Measurements from ENCODE around the gene NPLOC4.

NPLOC4 gene

DNA sequence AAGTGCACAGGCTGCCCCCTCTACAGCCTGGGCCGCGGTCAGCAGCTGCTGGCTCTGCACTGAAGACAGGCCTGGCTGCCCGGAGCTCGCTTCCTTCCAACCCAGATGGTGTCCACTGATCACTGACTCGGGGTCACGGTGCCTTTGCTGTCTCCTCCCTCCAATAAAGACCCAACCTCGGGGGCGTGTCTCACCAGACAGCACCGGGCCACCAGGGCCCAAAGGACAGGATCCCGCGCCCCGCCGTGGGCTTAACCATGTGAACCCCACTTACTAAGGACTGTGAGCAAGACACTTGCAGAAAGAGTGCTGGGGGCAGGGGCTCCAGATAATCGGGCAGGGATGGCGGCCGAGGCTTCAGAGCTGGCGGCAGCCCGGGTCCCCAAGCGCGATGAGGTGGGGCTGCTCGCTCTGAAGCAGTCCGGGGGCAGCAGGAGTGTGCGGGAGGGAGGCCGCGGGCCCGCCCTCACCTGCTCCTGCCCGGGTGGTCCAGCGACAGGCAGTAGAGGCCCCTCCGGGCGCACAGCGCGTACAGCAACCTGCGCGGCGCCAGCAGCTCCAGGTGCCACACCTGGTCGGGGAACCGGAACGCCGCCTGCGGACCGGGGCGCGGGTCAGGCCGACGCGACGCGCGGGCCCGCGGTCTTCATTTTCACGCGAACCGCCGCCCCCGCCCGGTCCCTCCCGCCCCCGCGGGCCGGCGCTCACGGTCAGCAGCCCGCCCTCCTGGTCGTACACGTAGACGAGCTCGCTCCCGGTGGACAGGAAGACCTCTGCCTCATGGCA lies 85.3 kb downstream of the NPLOC4 start:
- H3K27ac ChIP-seq (ENCODE audit: low read depth in 2 of 2, low read length in 2 of 2) = peak overlapping the region; percentile 38 to 91

DNA sequence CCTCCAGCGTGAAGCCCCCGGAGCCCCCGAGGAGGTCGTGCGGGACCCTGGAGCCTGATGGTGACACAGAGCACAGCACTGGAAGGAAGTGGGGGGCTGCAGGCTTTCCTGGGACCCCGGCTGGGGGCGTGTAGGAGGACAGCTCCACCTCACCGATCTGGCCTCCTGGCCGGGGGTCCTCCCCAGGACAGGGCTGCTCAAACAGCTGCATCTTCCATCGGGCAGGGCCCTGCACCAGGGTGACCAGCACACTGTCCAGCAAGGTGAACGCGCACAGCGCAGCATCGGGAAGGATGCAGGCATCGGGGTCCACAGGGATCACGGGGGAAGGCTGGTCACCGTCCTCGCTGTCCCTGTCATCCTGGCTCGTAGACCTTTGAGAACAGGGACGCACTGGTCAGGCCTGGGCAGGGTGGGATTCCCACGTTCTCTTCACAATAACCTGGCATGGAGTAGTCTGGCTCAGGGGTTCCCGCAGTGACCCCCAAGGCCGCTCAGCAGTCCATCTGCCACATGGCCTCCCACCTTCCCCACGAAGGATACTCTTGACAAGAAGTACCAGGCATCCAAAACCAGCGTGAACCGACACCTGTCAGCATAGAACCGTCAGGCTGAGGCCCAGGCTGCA lies 86.0 kb downstream of the NPLOC4 start:
- Histone ChIP-seq H3K36me3 (ENCODE audit: control insufficient read depth in 2 of 2, insufficient read depth in 2 of 2, low read length in 2 of 2) (peaks cover 16 to 24% of the 10 kb centered on the region in 2 donors), H3K27ac (ENCODE audit: low read depth in 2 of 2, low read length in 2 of 2) (no peak overlapping the region), H3K4me1 (ENCODE audit: control insufficient read depth in 2 of 2, insufficient read depth in 2 of 2, low read length in 2 of 2) (peaks cover 20 to 21% of the 10 kb centered on the region in 2 donors), H3K9ac (ENCODE audit: low read depth in 1 of 2, low read length in 2 of 2) (peak overlapping the region; percentile 38 to 72), H3K27me3 (ENCODE audit: control insufficient read depth in 2 of 2, insufficient read depth in 2 of 2, low read length in 2 of 2) (no peaks in the 10 kb centered on the region), H3K4me3 (ENCODE audit: low read length in 2 of 2) (peak overlapping the region; percentile 90 to 91), H3K9me3 (ENCODE audit: control insufficient read depth in 2 of 2, low read length in 2 of 2) (no peaks in the 10 kb centered on the region)

More for the DNA sequence above, 85.3 kb downstream of the NPLOC4 start:
- H3K36me3 ChIP-seq (ENCODE audit: control insufficient read depth in 2 of 2, insufficient read depth in 2 of 2, low read length in 2 of 2) = peaks cover 10 to 24% of the 10 kb centered on the region in 2 donors
- peak overlapping the region; percentile 72 to 74 for H3K9ac ChIP-seq (ENCODE audit: low read depth in 1 of 2, low read length in 2 of 2)
- H3K4me3 ChIP-seq (ENCODE audit: low read length in 2 of 2) = peak overlapping the region; percentile 90 to 91
- H3K4me1 ChIP-seq (ENCODE audit: control insufficient read depth in 2 of 2, insufficient read depth in 2 of 2, low read length in 2 of 2) = peaks cover 24 to 27% of the 10 kb centered on the region in 2 donors
- H3K9me3 ChIP-seq (ENCODE audit: control insufficient read depth in 2 of 2, low read length in 2 of 2) = no peaks in the 10 kb centered on the region
- H3K27me3 ChIP-seq (ENCODE audit: control insufficient read depth in 2 of 2, insufficient read depth in 2 of 2, low read length in 2 of 2) = no peaks in the 10 kb centered on the region

DNA sequence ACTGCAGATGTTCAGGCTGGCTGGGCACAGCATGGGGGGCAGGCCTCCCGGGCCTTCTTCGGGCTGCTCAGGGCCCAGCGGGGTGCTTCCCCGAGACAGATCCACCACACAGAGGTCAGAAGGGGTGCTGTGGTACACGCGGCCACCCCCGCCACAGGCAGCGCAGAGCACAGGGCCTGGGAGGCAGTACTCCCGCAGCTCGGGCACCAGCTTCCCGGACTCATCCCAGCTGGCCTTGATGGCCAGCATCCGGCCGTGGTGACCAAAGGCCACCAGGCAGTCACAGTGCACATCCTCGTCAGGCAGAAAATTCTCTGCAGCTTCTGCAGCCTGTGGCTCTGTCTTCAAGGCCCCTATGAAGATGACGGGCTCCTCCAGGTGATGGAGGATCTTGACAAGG lies 86.6 kb downstream of the NPLOC4 start:
- Histone ChIP-seq H3K27me3 (ENCODE audit: control insufficient read depth in 2 of 2, insufficient read depth in 2 of 2, low read length in 2 of 2) (no peaks in the 10 kb centered on the region), H3K36me3 (ENCODE audit: control insufficient read depth in 2 of 2, insufficient read depth in 2 of 2, low read length in 2 of 2) (peaks cover 22 to 29% of the 10 kb centered on the region in 2 donors), H3K9me3 (ENCODE audit: control insufficient read depth in 2 of 2, low read length in 2 of 2) (no peaks in the 10 kb centered on the region), H3K4me3 (ENCODE audit: low read length in 2 of 2) (no peak overlapping the region), H3K4me1 (ENCODE audit: control insufficient read depth in 2 of 2, insufficient read depth in 2 of 2, low read length in 2 of 2) (peaks cover 18 to 20% of the 10 kb centered on the region in 2 donors), H3K27ac (ENCODE audit: low read depth in 2 of 2, low read length in 2 of 2) (no peak overlapping the region), H3K9ac (ENCODE audit: low read depth in 1 of 2, low read length in 2 of 2) (no peak overlapping the region)

DNA sequence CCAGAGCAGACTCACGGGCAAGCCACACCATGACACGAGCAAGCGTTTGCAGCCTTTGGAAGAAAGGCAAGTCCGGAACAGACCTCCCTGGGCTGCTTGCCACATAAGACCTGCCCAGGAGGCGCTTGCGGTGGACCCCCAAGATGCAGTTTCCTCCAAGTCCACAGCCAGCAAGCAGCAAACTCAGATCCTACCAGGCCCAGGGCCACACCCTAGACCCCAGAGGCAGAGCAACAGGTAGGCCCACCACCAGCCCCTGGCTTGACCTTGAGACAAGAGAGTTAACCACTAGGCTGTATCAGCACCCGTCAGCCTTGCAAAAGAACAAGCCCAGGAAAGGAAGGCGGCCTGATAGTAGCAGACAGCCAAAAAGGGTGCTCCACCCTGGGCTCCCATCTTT lies 87.1 kb downstream of the NPLOC4 start:
- Histone ChIP-seq H3K9ac (ENCODE audit: low read depth in 1 of 2, low read length in 2 of 2) (no peak overlapping the region), H3K4me1 (ENCODE audit: control insufficient read depth in 2 of 2, insufficient read depth in 2 of 2, low read length in 2 of 2) (peaks cover 18 to 20% of the 10 kb centered on the region in 2 donors), H3K9me3 (ENCODE audit: control insufficient read depth in 2 of 2, low read length in 2 of 2) (no peaks in the 10 kb centered on the region), H3K27ac (ENCODE audit: low read depth in 2 of 2, low read length in 2 of 2) (no peak overlapping the region), H3K27me3 (ENCODE audit: control insufficient read depth in 2 of 2, insufficient read depth in 2 of 2, low read length in 2 of 2) (no peaks in the 10 kb centered on the region), H3K36me3 (ENCODE audit: control insufficient read depth in 2 of 2, insufficient read depth in 2 of 2, low read length in 2 of 2) (peaks cover 27 to 32% of the 10 kb centered on the region in 2 donors), H3K4me3 (ENCODE audit: low read length in 2 of 2) (no peak overlapping the region)

DNA sequence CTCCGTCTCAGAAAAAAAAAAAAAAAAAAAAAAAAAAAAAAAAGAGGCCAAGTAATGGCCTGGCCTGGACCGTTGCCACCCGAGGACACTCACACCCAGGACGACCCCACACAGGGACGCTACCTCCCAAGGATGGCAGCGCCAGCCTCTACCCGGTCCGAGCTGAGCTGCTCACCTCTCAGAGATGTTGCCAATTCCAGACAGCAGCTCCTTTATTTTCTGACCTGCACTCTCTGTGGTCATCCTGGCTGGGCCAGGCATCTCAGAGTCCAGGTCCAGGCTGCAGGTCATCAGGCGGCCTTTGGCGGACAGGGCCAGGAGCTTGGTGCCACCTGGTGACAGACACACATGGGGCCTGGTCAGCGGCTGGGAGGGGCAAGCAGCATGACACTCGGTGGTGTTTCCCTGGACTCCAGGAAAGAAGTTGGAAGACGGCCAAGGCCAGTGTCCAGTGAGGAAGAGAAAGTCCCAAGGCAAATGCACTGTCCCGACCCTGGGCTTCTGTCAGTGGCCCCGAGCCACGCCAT lies 87.8 kb downstream of the NPLOC4 start:
- peaks cover 27 to 32% of the 10 kb centered on the region in 2 donors for H3K36me3 ChIP-seq (ENCODE audit: control insufficient read depth in 2 of 2, insufficient read depth in 2 of 2, low read length in 2 of 2)

DNA sequence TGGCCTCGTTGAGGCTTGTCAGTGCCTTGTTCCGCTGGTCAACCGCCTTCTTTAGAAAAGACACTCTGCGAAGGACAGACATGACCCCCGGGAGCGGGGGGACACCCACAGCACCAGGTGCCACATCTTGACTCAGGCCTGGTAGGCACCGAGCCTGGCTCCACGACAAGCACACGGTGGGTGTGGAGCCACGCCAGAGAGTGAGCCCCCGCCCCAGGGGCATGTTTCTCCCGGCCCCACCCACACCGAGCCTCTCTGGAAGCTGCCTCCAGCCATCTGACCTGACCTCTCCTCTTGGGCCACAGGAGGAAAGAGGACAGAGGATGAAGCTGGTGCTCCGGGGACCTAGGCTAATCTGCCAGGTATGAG lies 89.3 kb downstream of the NPLOC4 start:
- Histone ChIP-seq H3K27me3 (ENCODE audit: control insufficient read depth in 2 of 2, insufficient read depth in 2 of 2, low read length in 2 of 2) (no peaks in the 10 kb centered on the region), H3K27ac (ENCODE audit: low read depth in 2 of 2, low read length in 2 of 2) (no peak overlapping the region), H3K36me3 (ENCODE audit: control insufficient read depth in 2 of 2, insufficient read depth in 2 of 2, low read length in 2 of 2) (peaks cover 30 to 37% of the 10 kb centered on the region in 2 donors), H3K9ac (ENCODE audit: low read depth in 1 of 2, low read length in 2 of 2) (no peak overlapping the region), H3K9me3 (ENCODE audit: control insufficient read depth in 2 of 2, low read length in 2 of 2) (no peaks in the 10 kb centered on the region), H3K4me3 (ENCODE audit: low read length in 2 of 2) (no peak overlapping the region), H3K4me1 (ENCODE audit: control insufficient read depth in 2 of 2, insufficient read depth in 2 of 2, low read length in 2 of 2) (peaks cover 5 to 8% of the 10 kb centered on the region in 2 donors)

More for the DNA sequence above, 87.8 kb downstream of the NPLOC4 start:
- H3K9ac ChIP-seq (ENCODE audit: low read depth in 1 of 2, low read length in 2 of 2) = no peak overlapping the region
- no peaks in the 10 kb centered on the region for H3K9me3 ChIP-seq (ENCODE audit: control insufficient read depth in 2 of 2, low read length in 2 of 2)
- H3K4me1 ChIP-seq (ENCODE audit: control insufficient read depth in 2 of 2, insufficient read depth in 2 of 2, low read length in 2 of 2) = peaks cover 16 to 19% of the 10 kb centered on the region in 2 donors
- no peak overlapping the region for H3K27ac ChIP-seq (ENCODE audit: low read depth in 2 of 2, low read length in 2 of 2)
- H3K27me3 ChIP-seq (ENCODE audit: control insufficient read depth in 2 of 2, insufficient read depth in 2 of 2, low read length in 2 of 2) = no peaks in the 10 kb centered on the region
- H3K4me3 ChIP-seq (ENCODE audit: low read length in 2 of 2) = no peak overlapping the region

DNA sequence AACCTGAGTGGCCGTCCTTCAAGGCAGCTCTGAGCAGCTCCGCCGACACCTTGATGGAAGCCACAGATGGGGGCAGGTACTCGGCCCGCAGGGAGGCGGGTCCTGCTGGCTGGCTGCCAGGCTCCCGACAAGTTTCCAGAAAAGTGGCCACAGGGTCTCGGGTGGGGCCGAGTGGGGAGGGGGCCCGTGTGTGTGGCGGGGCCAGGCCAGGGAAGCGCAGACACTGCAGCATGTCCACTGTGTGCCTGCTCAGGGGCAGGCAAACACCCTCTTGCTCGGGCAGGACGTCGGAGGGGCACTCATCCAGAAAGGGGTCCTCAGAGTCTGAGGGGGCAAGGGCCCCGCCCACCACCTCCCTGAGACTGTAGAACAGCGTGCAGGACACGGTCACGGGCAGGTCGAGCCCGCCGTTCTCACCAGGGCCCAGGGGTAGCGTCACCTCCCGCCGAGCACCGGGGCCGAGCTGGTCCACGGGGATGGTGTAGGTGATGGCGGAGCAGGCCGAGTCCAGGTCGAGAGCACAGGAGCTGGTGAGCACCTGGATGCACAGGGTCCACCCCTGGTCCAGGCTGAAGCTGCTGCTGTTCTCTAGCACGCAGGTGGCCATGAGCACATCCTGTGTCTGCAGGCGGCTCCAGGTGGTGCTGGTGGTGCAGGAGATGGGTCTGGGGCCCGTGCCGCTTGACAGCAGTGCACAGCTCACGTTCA lies 89.9 kb downstream of the NPLOC4 start:
- no peaks in the 10 kb centered on the region for H3K27me3 ChIP-seq (ENCODE audit: control insufficient read depth in 2 of 2, insufficient read depth in 2 of 2, low read length in 2 of 2)
- H3K9ac ChIP-seq (ENCODE audit: low read depth in 1 of 2, low read length in 2 of 2) = no peak overlapping the region
- no peak overlapping the region for H3K4me3 ChIP-seq (ENCODE audit: low read length in 2 of 2)
- H3K36me3 ChIP-seq (ENCODE audit: control insufficient read depth in 2 of 2, insufficient read depth in 2 of 2, low read length in 2 of 2) = peaks cover 30 to 39% of the 10 kb centered on the region in 2 donors
- peaks cover 5 to 8% of the 10 kb centered on the region in 2 donors for H3K4me1 ChIP-seq (ENCODE audit: control insufficient read depth in 2 of 2, insufficient read depth in 2 of 2, low read length in 2 of 2)
- H3K27ac ChIP-seq (ENCODE audit: low read depth in 2 of 2, low read length in 2 of 2) = no peak overlapping the region
- no peaks in the 10 kb centered on the region for H3K9me3 ChIP-seq (ENCODE audit: control insufficient read depth in 2 of 2, low read length in 2 of 2)

DNA sequence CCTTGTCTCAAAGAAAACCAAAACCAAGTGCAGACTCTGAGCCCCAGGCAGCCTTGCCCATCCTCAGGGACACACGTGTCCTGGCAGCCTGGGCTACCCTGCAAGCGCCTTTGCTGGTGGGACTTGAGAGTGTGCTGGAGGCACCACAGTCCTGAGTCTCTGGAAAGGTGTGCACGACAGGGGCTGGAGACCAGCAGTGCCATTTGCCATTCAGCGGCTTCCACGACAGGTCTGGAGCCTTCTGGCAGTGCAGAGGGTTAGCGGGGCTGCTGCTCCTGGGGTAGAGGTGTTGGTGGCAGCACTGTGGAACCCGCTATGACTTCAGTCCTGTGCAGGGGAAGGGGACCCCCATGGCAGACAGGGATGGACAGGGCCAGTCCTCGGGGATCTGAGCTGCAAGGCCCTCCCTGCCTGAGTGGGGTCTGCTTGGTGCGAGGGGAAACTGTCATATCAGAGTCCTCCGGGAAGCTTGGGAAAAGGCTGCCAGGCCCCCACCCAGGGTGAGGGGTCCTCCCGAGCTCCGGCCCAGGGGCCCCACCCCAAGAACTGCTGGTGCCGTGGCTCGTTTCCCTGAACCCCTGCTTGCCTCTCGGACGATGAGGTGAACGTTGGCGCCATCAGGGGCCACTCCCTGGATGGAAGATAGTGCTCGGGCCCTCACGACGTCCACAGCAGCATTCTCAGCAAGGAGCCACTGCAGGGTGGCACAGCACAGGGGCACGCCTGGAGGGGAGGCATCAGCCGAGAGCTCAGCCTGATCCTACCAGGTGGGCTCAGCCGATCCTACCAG lies 91.6 kb downstream of the NPLOC4 start:
- Histone ChIP-seq H3K4me3 (ENCODE audit: low read length in 2 of 2) (no peak overlapping the region), H3K27ac (ENCODE audit: low read depth in 2 of 2, low read length in 2 of 2) (no peak overlapping the region), H3K36me3 (ENCODE audit: control insufficient read depth in 2 of 2, insufficient read depth in 2 of 2, low read length in 2 of 2) (peaks cover 31 to 46% of the 10 kb centered on the region in 2 donors), H3K4me1 (ENCODE audit: control insufficient read depth in 2 of 2, insufficient read depth in 2 of 2, low read length in 2 of 2) (no peaks in the 10 kb centered on the region), H3K9me3 (ENCODE audit: control insufficient read depth in 2 of 2, low read length in 2 of 2) (no peaks in the 10 kb centered on the region), H3K9ac (ENCODE audit: low read depth in 1 of 2, low read length in 2 of 2) (no peak overlapping the region), H3K27me3 (ENCODE audit: control insufficient read depth in 2 of 2, insufficient read depth in 2 of 2, low read length in 2 of 2) (no peaks in the 10 kb centered on the region)

DNA sequence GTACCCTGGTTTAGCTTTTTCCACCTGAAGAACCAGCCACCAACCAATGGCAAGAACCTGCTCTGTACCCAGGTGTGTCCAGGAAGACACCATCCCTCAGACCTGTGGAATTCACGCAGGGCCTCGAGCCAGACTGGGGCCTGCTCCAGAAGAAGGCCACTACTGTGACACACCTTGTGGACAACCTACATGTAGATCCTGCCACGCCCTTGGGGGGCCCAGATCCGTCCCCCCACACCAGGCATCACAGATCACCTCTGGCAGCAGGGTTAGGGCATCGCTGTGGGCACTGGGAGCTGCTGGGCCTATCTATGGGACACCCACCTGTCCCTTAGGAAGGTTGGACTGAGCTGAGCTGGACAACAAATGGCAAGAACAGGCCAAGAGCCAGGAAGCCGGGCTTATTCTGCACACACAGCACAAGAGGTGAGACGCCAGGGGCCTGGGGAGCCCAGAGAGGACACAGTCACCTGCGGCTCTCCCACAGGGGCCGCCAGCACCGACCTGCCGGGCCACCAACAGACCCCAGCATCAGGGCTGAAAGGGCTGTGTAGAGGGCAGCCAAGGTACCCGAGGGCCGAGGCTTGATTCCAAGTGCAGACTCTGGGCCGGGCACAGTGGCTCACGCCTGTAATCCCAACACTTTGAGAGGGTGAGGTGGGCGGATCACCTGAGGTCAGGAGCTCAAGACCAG lies 92.5 kb downstream of the NPLOC4 start:
- H3K9me3 ChIP-seq (ENCODE audit: control insufficient read depth in 2 of 2, low read length in 2 of 2) = no peaks in the 10 kb centered on the region
- H3K4me3 ChIP-seq (ENCODE audit: low read length in 2 of 2) = no peak overlapping the region
- no peaks in the 10 kb centered on the region for H3K4me1 ChIP-seq (ENCODE audit: control insufficient read depth in 2 of 2, insufficient read depth in 2 of 2, low read length in 2 of 2)
- no peak overlapping the region for H3K9ac ChIP-seq (ENCODE audit: low read depth in 1 of 2, low read length in 2 of 2)
- H3K27ac ChIP-seq (ENCODE audit: low read depth in 2 of 2, low read length in 2 of 2) = no peak overlapping the region
- H3K27me3 ChIP-seq (ENCODE audit: control insufficient read depth in 2 of 2, insufficient read depth in 2 of 2, low read length in 2 of 2) = no peaks in the 10 kb centered on the region
- H3K36me3 ChIP-seq (ENCODE audit: control insufficient read depth in 2 of 2, insufficient read depth in 2 of 2, low read length in 2 of 2) = peaks cover 36 to 47% of the 10 kb centered on the region in 2 donors

All from mucosa of rectum (tissue), 2 donors.